GM12878 (cell line): ENCODE measurements around the gene UACA. TPM values are rescaled to one million over a fixed set of nuclear protein-coding genes. Genes with fewer than 3 reads are reported as not detected.

Experiments
- ATAC-seq: fragments of 200-7000 bp; cut with Tn5 transposase; 3 replicates; pipeline ENCODE4 v1.9.1; 2020; ENCODE audit warnings: mild to moderate bottlenecking, moderate library complexity
- BruUV-seq: library from RNA; stranded (reverse); fragments of 400-500 nt; replicated peaks from 2 replicates; lab custom pipeline; 2021; lab: Mats Ljungman, UMichigan
- CTCF ChIA-PET: fragments of 300-600 bp; sonication (Branson Sonifier 250); formaldehyde crosslinking; extraction: SDS; loops from one replicate; lab custom pipeline; 2021; ENCODE audit warnings: inconsistent platforms; lab: Yijun Ruan, JAX
- POLR2A ChIA-PET: fragments of 350-600 bp; formaldehyde crosslinking; extraction: SDS; loops from one replicate; lab custom pipeline; 2021; ENCODE audit warnings: inconsistent platforms; lab: Charles Lee
- RAD21 ChIA-PET: fragments of 300-600 bp; sonication (Branson Sonifier 250); formaldehyde crosslinking; loops from one replicate; lab custom pipeline; 2023; ENCODE audit warnings: antibody characterized with exemption; ENCODE audit not compliant: unreplicated experiment; lab: Charles Lee
- SMC1A ChIA-PET: fragments of 300-600 bp; sonication (Branson Sonifier 250); formaldehyde crosslinking; loops from one replicate; lab custom pipeline; 2023; ENCODE audit not compliant: unreplicated experiment, uncharacterized antibody; lab: Charles Lee
- DNase-seq: peaks from one replicate; pipeline ENCODE4 v3.0.0-alpha.2; 2011; ENCODE audit warnings: low read depth, low spot score
- FAIRE-seq: peaks from 3 replicates; lab custom pipeline; 2011; peaks lifted over from hg19 to GRCh38; lab: Jason Lieb, UNC
- H2AFZ ChIP-seq: 2 replicates; pipeline ENCODE4 v1.6.0; 2011; ENCODE audit warnings: low read depth, low read length, control low read depth; ENCODE audit not compliant: control insufficient read depth
- H3K27ac ChIP-seq: 2 replicates; pipeline ENCODE4 v1.5.1; 2011; ENCODE audit warnings: control low read depth; ENCODE audit not compliant: control insufficient read depth, insufficient read depth
- H3K27me3 ChIP-seq, 2 experiments: replicated peaks in 1 of 2; 2 replicates each; pipeline versions ENCODE4 v1.6.0 to v1.6.1; 2011; ENCODE audit warnings: low read length in 1 of 2; ENCODE audit not compliant: control insufficient read depth in 2 of 2, insufficient read depth in 2 of 2
- H3K36me3 ChIP-seq, 2 experiments: 2 replicates each; pipeline ENCODE4 v1.5.1; 2011; ENCODE audit warnings: low read length in 1 of 2; ENCODE audit not compliant: control insufficient read depth in 2 of 2, insufficient read depth in 2 of 2
- H3K4me1 ChIP-seq: 2 replicates; pipeline ENCODE4 v1.6.1; 2011; ENCODE audit warnings: mild to moderate bottlenecking, low read length, moderate library complexity, mixed read lengths; ENCODE audit not compliant: control insufficient read depth, insufficient read depth
- H3K4me2 ChIP-seq: 2 replicates; pipeline ENCODE4 v1.6.0; 2011; ENCODE audit warnings: control low read depth; ENCODE audit not compliant: control insufficient read depth, insufficient read depth
- H3K4me3 ChIP-seq: fragments of 200-600 bp; sonication (generic); 2 replicates; pipeline ENCODE4 v1.5.1; 2016
- H3K79me2 ChIP-seq: 2 replicates; pipeline ENCODE4 v1.6.0; 2011; ENCODE audit warnings: low read length; ENCODE audit not compliant: control insufficient read depth, insufficient read depth
- H3K9ac ChIP-seq: 2 replicates; pipeline ENCODE4 v1.8.0; 2011; ENCODE audit warnings: low read length, control low read depth, mixed read lengths; ENCODE audit not compliant: control insufficient read depth, insufficient read depth
- H3K9me3 ChIP-seq: replicated peaks from 3 replicates; pipeline ENCODE4 v1.5.1; 2011; ENCODE audit warnings: mild to moderate bottlenecking, low read length; ENCODE audit not compliant: control insufficient read depth, insufficient read depth
- H4K20me1 ChIP-seq: 2 replicates; pipeline ENCODE4 v1.6.0; 2011; ENCODE audit not compliant: control insufficient read depth, insufficient read depth
- CEBPZ ChIP-seq: fragments of 150-350 bp; IDR thresholded peaks from 2 replicates; pipeline ENCODE4 v1.6.1; 2016; ENCODE audit warnings: low read depth, low read length
- FOS ChIP-seq: IDR thresholded peaks from 3 replicates; pipeline ENCODE4 v1.6.1; 2011; ENCODE audit warnings: borderline replicate concordance; ENCODE audit not compliant: insufficient read length; ENCODE audit errors: extremely low read depth
- JUND ChIP-seq: IDR thresholded peaks from 2 replicates; pipeline ENCODE4 v1.6.1; 2012; ENCODE audit warnings: low read depth, mild to moderate bottlenecking, low read length, improper control_type of control experiment, moderate library complexity
- MAX ChIP-seq: IDR thresholded peaks from 2 replicates; pipeline ENCODE4 v1.6.1; 2012; ENCODE audit warnings: low read depth, low read length, improper control_type of control experiment
- MEF2B ChIP-seq: fragments of 450-650 bp; IDR thresholded peaks from 2 replicates; pipeline ENCODE4 v1.6.1; 2018; ENCODE audit warnings: mild to moderate bottlenecking, moderate library complexity; ENCODE audit not compliant: partially characterized antibody, poor library complexity, severe bottlenecking
- NFXL1 ChIP-seq: fragments of 450-650 bp; IDR thresholded peaks from 2 replicates; pipeline ENCODE4 v1.6.1; 2017; ENCODE audit warnings: antibody characterized with exemption, mild to moderate bottlenecking, borderline replicate concordance
- NKRF ChIP-seq: fragments of 450-650 bp; conservative IDR thresholded peaks from 2 replicates; pipeline ENCODE4 v1.6.1; 2017; ENCODE audit warnings: mild to moderate bottlenecking, moderate library complexity
- RELB ChIP-seq: fragments of 450-650 bp; IDR thresholded peaks from 2 replicates; pipeline ENCODE4 v1.6.1; 2017; ENCODE audit warnings: low read depth, mild to moderate bottlenecking, moderate library complexity
- SREBF2 ChIP-seq: IDR thresholded peaks from 2 replicates; pipeline ENCODE4 v1.6.1; 2012; ENCODE audit warnings: mild to moderate bottlenecking, low read length
- USF1 ChIP-seq: IDR thresholded peaks from 2 replicates; pipeline ENCODE4 v1.6.1; 2011; ENCODE audit warnings: borderline replicate concordance, low read depth, mild to moderate bottlenecking, moderate library complexity, mixed read lengths, low read length; ENCODE audit not compliant: insufficient read depth; ENCODE audit errors: extremely low read length
- YBX1 ChIP-seq: fragments of 450-650 bp; IDR thresholded peaks from 2 replicates; pipeline ENCODE4 v1.6.1; 2016; ENCODE audit warnings: antibody characterized with exemption
- ZNF24 ChIP-seq: fragments of 450-650 bp; IDR thresholded peaks from 2 replicates; pipeline ENCODE4 v1.6.1; 2017; ENCODE audit warnings: antibody characterized with exemption, mild to moderate bottlenecking
- WGBS: methylation state at CpG from one replicate; pipeline ENCODE4 v1.1.6; 2016; ENCODE audit warnings: low lambda C conversion rate; ENCODE audit not compliant: insufficient replicate concordance, insufficient coverage; ENCODE audit errors: missing lambda C conversion rate; 5-methylcytosine and 5-hydroxymethylcytosine counted together
- in situ Hi-C: fragments of 300-500 bp; cut with MboI; formaldehyde crosslinking; loops from 9 replicates; pipeline ENCODE4 v1.14.3; 2018; ENCODE audit warnings: mixed read lengths
- intact Hi-C: fragments of 100-400 bp; cut with micrococcal nuclease; formaldehyde crosslinking; loops from one replicate; pipeline ENCODE4 v1.14.2; 2022; ENCODE audit not compliant: unreplicated experiment
- polyA plus RNA-seq, 11 experiments: library from polyadenylated mRNA; depleted of rRNA in 4 of 11; unstranded in 6 of 11; stranded (reverse) in 5 of 11; fragments of >200 nt; fragmentation: Nextera tagmentation in 4 of 11; fragmentation: Illumina TruSeq in 1 of 11; extraction: Ambion mirVana in 4 of 11; extraction: Trizol in 1 of 11; gene quantifications; 1 replicate in 1 of 11; 2 replicates in 10 of 11; pipeline versions ENCODE4 v1.2.1 to v1.2.3, GENCODE V29; 2011 to 2016; ENCODE audit warnings: inconsistent platforms in 2 of 11, missing spikeins in 2 of 11, low read depth in 1 of 11
- total RNA-seq, 4 experiments: library from RNA; depleted of rRNA in 3 of 4; stranded (reverse); fragments of >200 nt in 3 of 4; fragmentation: Illumina TruSeq in 1 of 4; extraction: Trizol in 1 of 4; gene quantifications; 2 replicates each; pipeline versions ENCODE4 v1.2.1 to v1.2.3, GENCODE V29; 2013 to 2021

UACA gene
- total and polyA plus RNA-seq, 10 of the 15 experiments (the other 5 are each of a cell fraction or from before 2014, with no cell fraction given), result 0.30 to 4.0 (median 2.0) TPM

- no peak for TF ChIP-seq CEBPZ
- no peak for TF ChIP-seq MEF2B
- no peak for TF ChIP-seq NKRF
- no peak for TF ChIP-seq MAX
- TF ChIP-seq SREBF2, result no peak
Observed at GRCh38 chr15:70701891-70702568, 61.3 kb downstream of the UACA start (continued).

- Histone ChIP-seq H3K9me3 (no peaks in the 10 kb centered on the region), H3K27me3 (no peaks in the 10 kb centered on the region), H3K79me2 (no peaks in the 10 kb centered on the region), H3K4me3 (no peak overlapping the region), H3K4me2 (no peak overlapping the region), H3K27ac (no peak overlapping the region), H2AFZ (no peak overlapping the region), H3K4me1 (no peaks in the 10 kb centered on the region), H3K36me3 (no peaks in the 10 kb centered on the region), H4K20me1 (no peaks in the 10 kb centered on the region), H3K9ac (no peak overlapping the region)
- CTCF ChIA-PET, result interaction anchor here (1.3 kb wide), 1 partner anchor 21 kb away, joined by 3 read pairs; no protein-coding TSS in a partner anchor
- SMC1A ChIA-PET, result interaction anchor here (1.0 kb wide), 1 partner anchor 9 kb away, joined by 3 read pairs; no protein-coding TSS in a partner anchor
- intact Hi-C loops (no loop called here), in situ Hi-C loops (no loop called here)
- ATAC-seq (no peak), FAIRE-seq (no peak), DNase-seq (no peak)
- RAD21 ChIA-PET, result no interaction called here
- BruUV-seq, result no TSS peak
- POLR2A ChIA-PET, result no interaction called here
- 27% methylated on average over 2 of the region's 2 CpGs for WGBS
- no peak for TF ChIP-seq NFXL1
- no peak for TF ChIP-seq JUND
- no peak for TF ChIP-seq YBX1
- no peak for TF ChIP-seq RELB
- no peak for TF ChIP-seq USF1
- no peak for TF ChIP-seq FOS
- no peak for TF ChIP-seq ZNF24
Observed at GRCh38 chr15:70701171-70701570, 62.2 kb downstream of the UACA start.
